Suprapubic skin (tissue), 4 donors: ENCODE data around the gene CSPG4. TPM values are rescaled to one million over a fixed set of nuclear protein-coding genes. Genes with fewer than 3 reads are reported as not detected.
"Not testable (repeated sequence)": the region's sequence is repeated elsewhere in the genome, so short reads cannot be mapped to it uniquely, and the experiment has no call there.

ENCODE experiments used
- DNase-seq, 2 donors: peaks; one replicate each; pipeline ENCODE4 v3.0.0-alpha.2; 2019; ENCODE audit warnings: low spot score in 2 of 2
- H3K27ac ChIP-seq: fragments of 200-600 bp; sonication (generic); one replicate; pipeline ENCODE4 v1.5.1; 2019
- H3K27me3 ChIP-seq: fragments of 200-600 bp; sonication (generic); one replicate; pipeline ENCODE4 v1.5.1; 2019
- H3K36me3 ChIP-seq: fragments of 200-600 bp; sonication (generic); one replicate; pipeline ENCODE4 v1.5.1; 2019
- H3K4me1 ChIP-seq: fragments of 200-600 bp; sonication (generic); one replicate; pipeline ENCODE4 v1.5.1; 2019
- H3K4me3 ChIP-seq: fragments of 200-600 bp; sonication (generic); one replicate; pipeline ENCODE4 v1.5.1; 2019; ENCODE audit warnings: mild to moderate bottlenecking
- H3K9me3 ChIP-seq: fragments of 200-600 bp; sonication (generic); one replicate; pipeline ENCODE4 v1.5.1; 2019
- CTCF ChIP-seq, 2 donors: fragments of 200-600 bp in 1 of 2; fragments of 450-650 bp in 1 of 2; sonication (generic) in 1 of 2; IDR thresholded peaks; one replicate each; pipeline ENCODE4 v1.5.1; 2016 to 2019; ENCODE audit warnings: antibody characterized with exemption in 2 of 2, mild to moderate bottlenecking in 1 of 2, moderate library complexity in 1 of 2
- EP300 ChIP-seq: sonication (generic); formaldehyde crosslinking; IDR thresholded peaks from one replicate; pipeline ENCODE4 v1.6.1; 2017; ENCODE audit warnings: antibody characterized with exemption
- POLR2A ChIP-seq, 2 donors: fragments of 450-650 bp; IDR thresholded peaks; one replicate each; pipeline ENCODE4 v1.6.1; 2017; ENCODE audit warnings: antibody characterized with exemption in 2 of 2, mild to moderate bottlenecking in 2 of 2, moderate library complexity in 2 of 2
- POLR2AphosphoS5 ChIP-seq, 3 donors: sonication (generic); formaldehyde crosslinking; IDR thresholded peaks; one replicate each; pipeline ENCODE4 v1.6.1; 2017; ENCODE audit warnings: antibody characterized with exemption in 3 of 3
- WGBS: methylation state at CpG from one replicate; pipeline ENCODE4 v1.1.5; 2018; 5-methylcytosine and 5-hydroxymethylcytosine counted together
- total RNA-seq, 4 donors: library from RNA; depleted of rRNA; stranded (reverse); fragments of >200 nt; gene quantifications; one replicate each; pipeline ENCODE4 v1.1.0, GENCODE V29; 2016

Gene CSPG4
- total RNA-seq, 4 donors from 2014 or later = 12.8 to 19.7 (median 14.0) TPM

GRCh38 chr15:75697974-75698747, 14.5 kb downstream of the CSPG4 start:
- peak in 1 of 2 donors; percentile 73 for DNase-seq
- not testable (repeated sequence) for H3K36me3 ChIP-seq, H3K9me3 ChIP-seq, H3K27ac ChIP-seq, H3K27me3 ChIP-seq, H3K4me3 ChIP-seq
- WGBS = 15% methylated on average over 3 of the region's 21 CpGs
- H3K4me1 ChIP-seq = peaks cover 86% of the 10 kb centered on the region

DNA sequence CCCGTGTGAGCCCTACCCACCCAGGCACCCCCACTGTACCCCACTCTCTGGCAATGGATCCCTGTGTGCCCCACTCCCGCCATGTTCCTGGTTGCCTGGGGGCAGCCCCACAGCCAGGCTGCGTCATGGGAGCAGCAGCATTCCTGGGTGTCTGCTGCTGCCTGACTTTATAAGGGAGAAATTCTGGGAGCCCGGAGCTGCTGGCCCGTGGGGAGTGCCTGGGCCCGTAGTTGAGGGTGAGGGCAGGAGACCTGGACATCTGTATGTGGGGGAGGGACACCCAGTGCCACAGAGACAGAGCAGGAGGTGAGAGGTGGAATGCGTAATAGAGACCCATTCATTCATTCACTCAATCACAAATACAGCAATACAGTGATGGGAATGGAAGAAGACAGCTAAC, 15.1 kb downstream of the CSPG4 start:
- Histone ChIP-seq H3K36me3 (no peaks in the 10 kb centered on the region), H3K4me1 (peaks cover 86% of the 10 kb centered on the region), H3K9me3 (no peaks in the 10 kb centered on the region), H3K27ac (no peak overlapping the region), H3K27me3 (no peaks in the 10 kb centered on the region), H3K4me3 (no peak overlapping the region)
- DNase-seq = no peak
- TF ChIP-seq EP300 (no peak), POLR2A (IDR thresholded peaks at IDR 0.05) (no peak), CTCF (IDR thresholded peaks at IDR 0.05) (no peak), POLR2AphosphoS5 (IDR thresholded peaks at IDR 0.05) (no peak)
- 59% methylated on average over 5 of the region's 7 CpGs for WGBS

DNA sequence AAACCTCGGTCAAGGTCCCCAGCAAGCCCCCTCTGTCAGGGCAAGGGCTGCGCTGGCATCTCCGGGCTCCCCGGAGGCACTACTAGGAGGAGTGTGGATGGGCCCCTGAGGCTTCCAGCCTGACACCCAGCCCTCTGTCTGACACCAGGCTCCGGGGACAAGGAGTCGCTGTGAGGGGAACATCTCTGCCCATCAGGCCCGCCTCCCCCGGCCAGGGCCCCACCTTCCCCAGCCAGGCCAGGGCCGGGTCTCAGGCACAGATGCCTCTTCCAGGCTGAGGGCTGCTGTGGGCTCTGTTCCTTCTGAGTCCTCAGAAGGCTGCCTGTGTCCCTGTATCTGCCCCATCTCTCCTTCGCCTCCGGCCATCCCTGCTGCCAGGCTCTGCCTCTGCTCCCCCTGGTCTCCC, 15.8 kb downstream of the CSPG4 start:
- TF ChIP-seq POLR2AphosphoS5 (IDR thresholded peaks at IDR 0.05) = no peak
- no peak for TF ChIP-seq EP300
- no peak for TF ChIP-seq POLR2A (IDR thresholded peaks at IDR 0.05)
- TF ChIP-seq CTCF (IDR thresholded peaks at IDR 0.05) = no peak

DNA sequence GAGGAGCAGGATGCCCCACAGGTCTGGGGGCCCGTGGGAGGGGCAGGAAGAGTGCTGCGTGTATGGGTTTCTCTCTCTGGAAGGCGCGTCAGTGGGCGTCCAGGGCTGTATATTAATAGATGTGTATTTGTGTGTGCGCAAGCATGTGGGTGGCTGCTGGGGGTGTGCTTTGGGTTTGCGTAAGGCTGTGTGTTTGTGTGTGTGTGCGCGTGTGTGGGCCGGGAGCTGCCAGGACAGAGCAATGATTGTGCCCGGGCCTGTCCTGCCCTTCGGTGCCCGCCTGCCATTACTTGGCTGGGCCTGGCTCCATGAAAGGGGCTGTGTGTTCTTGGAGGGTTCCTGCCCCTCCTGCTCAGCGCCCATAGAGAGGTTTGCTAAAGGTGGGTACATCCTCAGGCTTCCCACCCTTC, 16.3 kb downstream of the CSPG4 start:
- Histone ChIP-seq H3K27ac (peak overlapping the region; percentile 66), H3K4me3 (no peak overlapping the region), H3K9me3 (no peaks in the 10 kb centered on the region), H3K4me1 (peaks cover 80% of the 10 kb centered on the region), H3K36me3 (no peaks in the 10 kb centered on the region), H3K27me3 (no peaks in the 10 kb centered on the region)
- 53% methylated on average over 11 of the region's 14 CpGs for WGBS
- DNase-seq = no peak
- TF ChIP-seq CTCF (IDR thresholded peaks at IDR 0.05) (no peak), EP300 (no peak), POLR2A (IDR thresholded peaks at IDR 0.05) (no peak), POLR2AphosphoS5 (IDR thresholded peaks at IDR 0.05) (no peak)

More for the DNA sequence above, 15.8 kb downstream of the CSPG4 start:
- no peaks in the 10 kb centered on the region for H3K9me3 ChIP-seq
- H3K4me3 ChIP-seq = no peak overlapping the region
- DNase-seq = peak in 1 of 2 donors; percentile 63
- no peaks in the 10 kb centered on the region for H3K27me3 ChIP-seq
- peaks cover 84% of the 10 kb centered on the region for H3K4me1 ChIP-seq
- H3K27ac ChIP-seq = peak overlapping the region; percentile 66
- H3K36me3 ChIP-seq = no peaks in the 10 kb centered on the region
- 68% methylated on average over 6 of the region's 11 CpGs for WGBS

DNA sequence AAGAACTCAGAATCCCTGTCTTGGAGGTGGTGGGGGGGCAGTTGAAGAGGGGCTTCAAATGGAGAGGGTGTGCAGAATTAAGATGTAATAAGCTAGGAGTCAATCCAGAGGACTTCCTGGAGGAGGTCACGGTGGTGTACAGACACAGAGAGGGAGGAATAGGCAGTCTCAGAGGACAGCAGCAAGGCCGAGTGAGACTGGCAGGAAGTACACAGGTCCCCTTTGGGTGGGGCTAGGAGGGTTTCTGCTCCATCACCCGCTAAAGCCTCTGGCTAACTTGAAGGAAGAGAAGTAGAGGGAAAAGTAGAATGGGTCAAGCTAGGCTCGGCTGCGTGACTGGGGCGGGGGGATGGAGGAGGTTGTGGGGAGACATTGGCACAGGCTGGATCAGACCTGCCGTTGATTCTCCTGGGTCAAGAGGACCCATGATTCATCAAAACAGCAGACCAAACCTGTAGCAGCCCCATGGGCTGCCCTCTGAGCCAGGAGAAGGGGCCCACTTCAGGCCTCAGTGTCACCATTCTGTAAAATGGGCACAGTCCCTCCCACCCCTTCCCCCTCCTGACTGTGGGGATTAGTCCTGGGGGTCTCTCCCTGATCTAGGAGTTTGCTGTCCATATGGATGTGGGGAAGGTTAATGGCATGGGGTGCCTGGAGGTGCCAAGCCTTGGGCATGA, 16.9 kb downstream of the CSPG4 start:
- H3K27ac ChIP-seq = peak overlapping the region; percentile 66
- no peaks in the 10 kb centered on the region for H3K9me3 ChIP-seq
- 69% methylated on average over 7 of the region's 7 CpGs for WGBS
- peaks cover 74% of the 10 kb centered on the region for H3K4me1 ChIP-seq
- no peak overlapping the region for H3K4me3 ChIP-seq
- no peaks in the 10 kb centered on the region for H3K27me3 ChIP-seq
- TF ChIP-seq EP300 (no peak), POLR2A (IDR thresholded peaks at IDR 0.05) (no peak), CTCF (IDR thresholded peaks at IDR 0.05) (no peak), POLR2AphosphoS5 (IDR thresholded peaks at IDR 0.05) (no peak)
- no peaks in the 10 kb centered on the region for H3K36me3 ChIP-seq
- DNase-seq = no peak
